Transverse colon (tissue), 4 donors: Measurements from ENCODE around the gene FOLR3.
"Not testable (repeated sequence)": the region's sequence is repeated elsewhere in the genome, so short reads cannot be mapped to it uniquely, and the experiment has no call there.

ENCODE experiments used
- CTCF ChIP-seq, 5 experiments: fragments of 200-600 bp in 3 of 5; fragments of 450-650 bp in 2 of 5; sonication (generic) in 3 of 5; IDR thresholded peaks; 1 replicate in 2 of 5; 2 replicates in 3 of 5; pipeline ENCODE4 v1.5.1; 2016 to 2017; ENCODE audit warnings: antibody characterized with exemption in 5 of 5, inconsistent platforms in 3 of 5, mild to moderate bottlenecking in 2 of 5, moderate library complexity in 1 of 5
- POLR2AphosphoS5 ChIP-seq, 3 donors: sonication (generic); formaldehyde crosslinking; IDR thresholded peaks; one replicate each; pipeline ENCODE4 v1.6.1; 2016; ENCODE audit warnings: antibody characterized with exemption in 3 of 3

GRCh38 chr11:72169754-72170153, 34.2 kb downstream of the FOLR3 start:
- not testable (repeated sequence) for TF ChIP-seq CTCF, POLR2AphosphoS5 (IDR thresholded peaks at IDR 0.05)
